GM19468 (cell line): ENCODE data around the gene CYP4A22.
"Not testable (repeated sequence)": the region's sequence is repeated elsewhere in the genome, so short reads cannot be mapped to it uniquely, and the experiment has no call there.

Experiments
- ATAC-seq: cut with Tn5 transposase; IDR thresholded peaks from one replicate; pipeline ENCODE4 v1.9.1; 2021; ENCODE audit warnings: mild to moderate bottlenecking, moderate library complexity, moderate number of reproducible peaks; ENCODE audit not compliant: unreplicated experiment; ENCODE audit errors: extremely low read depth

The CYP4A22 gene

GRCh38 chr1:47183308-47184089 lies 46.3 kb downstream of the CYP4A22 start:
- ATAC-seq: no peak

DNA sequence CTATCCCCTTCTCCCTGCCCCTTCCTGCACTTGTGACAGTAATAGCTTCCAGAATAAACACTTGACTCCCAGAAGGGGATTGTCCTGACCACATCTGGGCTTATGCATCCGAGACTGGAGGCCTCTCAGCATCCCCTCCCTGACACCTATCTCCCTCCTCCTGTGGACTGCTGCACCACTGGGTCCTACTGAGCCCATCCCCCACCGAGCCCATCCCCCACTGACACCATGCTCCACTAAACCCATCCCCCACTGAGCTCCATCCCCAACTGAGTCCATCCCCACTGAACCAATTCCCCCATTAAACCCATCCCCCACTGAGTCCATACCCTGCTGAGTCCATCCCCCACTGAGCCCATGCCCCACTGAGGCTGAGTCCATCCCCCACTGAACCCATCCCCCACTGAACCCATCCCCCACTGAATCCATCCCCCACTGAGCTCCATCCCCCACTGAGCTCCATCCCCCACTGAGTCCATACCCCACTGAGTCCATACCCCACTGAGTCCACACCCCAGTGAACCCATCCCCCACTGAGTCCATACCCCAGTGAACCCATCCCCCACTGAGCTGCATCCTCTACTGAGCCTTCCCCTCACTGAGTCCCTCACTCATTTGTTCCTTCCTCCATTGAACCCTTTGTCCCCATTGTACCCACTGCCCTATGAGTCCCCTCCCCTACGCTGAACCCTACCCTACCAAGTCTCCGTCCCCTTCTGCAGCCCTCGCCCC lies 47.0 kb downstream of the CYP4A22 start:
- ATAC-seq: no peak

DNA sequence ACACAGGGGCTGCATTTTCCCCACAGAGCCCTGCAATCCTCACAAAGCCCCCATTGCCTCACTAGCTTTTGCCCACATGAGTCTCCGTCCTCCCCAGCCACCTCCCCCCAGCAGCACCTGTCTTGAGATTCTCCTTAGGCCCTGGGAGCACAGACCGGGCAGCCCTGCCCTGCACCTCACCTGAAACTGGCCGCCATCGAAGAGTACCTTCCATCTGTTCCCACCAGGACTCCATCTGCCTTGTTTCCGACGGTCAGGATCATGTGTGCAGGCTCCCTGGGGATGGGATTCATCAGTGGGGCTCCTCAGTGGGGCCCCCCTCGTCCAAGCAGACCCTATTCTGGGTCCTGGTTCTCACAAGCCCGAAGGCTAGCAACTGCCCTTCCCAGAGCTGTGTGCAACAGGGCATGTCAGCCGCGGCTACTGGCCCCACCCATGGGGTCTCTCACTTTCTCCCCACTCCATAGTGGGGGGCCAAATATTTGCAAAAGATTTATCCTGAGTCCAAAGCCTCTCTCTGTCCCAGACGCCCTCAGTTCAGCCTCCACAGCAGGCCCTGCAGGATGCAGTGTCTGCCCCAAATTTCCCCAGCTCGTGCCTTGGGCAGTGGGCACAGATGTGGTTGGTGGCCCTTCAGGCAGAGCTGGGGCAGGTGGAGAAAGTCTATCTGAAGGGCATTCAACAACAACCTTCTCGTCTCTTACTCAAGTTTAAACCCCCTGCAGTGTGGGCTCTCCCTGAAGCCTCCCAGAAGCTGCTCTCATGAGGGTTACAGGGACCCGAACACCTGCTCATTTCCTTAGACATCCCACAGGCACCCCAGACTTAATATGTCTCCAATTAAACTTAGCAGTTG lies 47.8 kb downstream of the CYP4A22 start:
- ATAC-seq: no peak

GRCh38 chr1:47186267-47187185 lies 49.3 kb downstream of the CYP4A22 start:
- no peak for ATAC-seq

DNA sequence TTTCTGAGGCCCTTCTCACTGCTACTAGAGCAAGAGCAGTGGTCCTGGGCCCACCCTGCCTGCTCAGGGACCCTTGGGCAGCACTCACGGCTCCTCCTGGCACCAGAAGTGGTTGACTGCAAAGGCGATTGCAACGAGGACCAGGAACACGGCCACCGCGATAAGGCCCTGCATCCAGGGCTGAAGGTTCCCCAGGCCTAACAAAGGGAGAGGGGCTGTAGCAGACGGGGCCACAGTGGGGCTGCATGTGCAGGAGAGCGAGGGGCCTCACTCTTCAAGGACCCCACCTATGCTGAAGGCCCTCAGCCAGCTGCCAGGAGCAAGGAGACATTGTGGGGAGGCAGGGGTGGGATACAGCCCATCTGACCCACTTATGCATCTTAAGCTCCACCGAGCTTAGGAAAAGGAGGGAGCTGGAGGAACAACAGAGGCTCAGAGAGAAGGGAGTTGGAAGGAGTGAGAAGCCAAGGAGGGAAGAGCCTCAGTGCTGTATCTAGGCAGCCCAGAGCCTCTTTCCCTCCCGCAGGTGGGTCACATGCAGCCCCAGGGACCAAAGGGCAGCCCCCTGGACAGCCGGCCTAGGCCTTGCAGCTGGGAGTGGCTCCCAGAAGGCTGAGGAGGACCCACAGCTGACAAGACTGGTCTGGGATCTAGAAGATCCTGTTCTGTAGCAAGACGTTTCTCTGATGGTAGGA lies 50.1 kb downstream of the CYP4A22 start:
- ATAC-seq: no peak

DNA sequence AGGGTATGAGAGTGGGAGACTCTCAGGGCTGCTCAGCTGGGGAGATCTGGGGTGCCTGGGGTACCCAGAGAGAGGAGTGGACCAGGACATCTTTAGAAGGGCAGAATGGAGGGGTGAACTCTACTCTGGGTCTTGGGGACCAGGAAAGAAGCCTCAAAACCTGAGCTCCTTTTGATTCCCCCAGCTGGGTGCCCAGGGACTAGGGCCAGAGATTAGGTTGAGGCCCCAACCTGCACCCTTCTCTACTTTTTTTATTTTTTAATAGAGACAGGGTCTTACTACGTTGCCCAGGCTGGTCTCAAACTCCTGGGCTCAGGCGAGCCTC lies 50.6 kb downstream of the CYP4A22 start:
- no peak for ATAC-seq

- ATAC-seq: no peak
Measured at GRCh38 chr1:47188791-47189785, 51.8 kb downstream of the CYP4A22 start.

DNA sequence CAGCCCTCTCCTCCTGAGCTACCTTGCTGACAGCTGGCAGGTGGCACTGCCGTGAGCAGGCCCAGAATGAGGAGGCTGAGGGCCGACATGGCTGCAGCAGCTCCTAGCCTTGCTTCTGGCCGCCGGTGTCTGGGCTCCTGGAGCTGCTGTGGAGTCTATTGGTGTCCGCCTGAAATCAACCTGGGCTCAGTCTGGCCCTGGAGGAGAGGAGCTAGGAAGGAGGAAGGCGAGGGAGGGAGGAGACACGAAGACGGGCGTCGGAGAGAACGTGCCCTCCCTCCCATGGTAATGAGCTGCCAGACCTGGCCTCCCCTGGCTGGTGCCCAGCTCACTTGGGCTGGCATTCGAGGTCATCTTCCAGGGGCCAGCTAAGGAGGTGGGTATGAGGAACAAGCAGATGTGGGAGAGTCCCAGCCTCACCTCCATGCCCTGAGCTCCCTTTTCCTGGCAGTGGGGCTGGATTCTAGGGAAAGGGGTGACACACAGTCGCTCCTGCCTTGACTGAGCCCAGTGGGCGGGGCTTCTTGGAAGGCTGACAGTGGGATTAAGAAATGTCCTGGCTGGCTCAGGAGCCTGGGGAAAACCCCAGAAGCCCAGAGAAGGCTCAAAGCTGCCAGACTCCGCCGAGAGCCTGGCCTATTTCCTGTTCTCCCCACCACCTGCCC lies 52.7 kb downstream of the CYP4A22 start, which contains the start of gene PDZK1IP1:
PDZK1IP1 (minus strand) TSS at position 193 of the 665 bp plus-strand sequence; CDS start at position 89, 104 bp downstream.
- no peak for ATAC-seq

- ATAC-seq: no peak
Measured at GRCh38 chr1:47190509-47190855, 53.2 kb downstream of the CYP4A22 start.

GRCh38 chr1:47190857-47191256 lies 53.6 kb downstream of the CYP4A22 start:
- ATAC-seq: no peak

DNA sequence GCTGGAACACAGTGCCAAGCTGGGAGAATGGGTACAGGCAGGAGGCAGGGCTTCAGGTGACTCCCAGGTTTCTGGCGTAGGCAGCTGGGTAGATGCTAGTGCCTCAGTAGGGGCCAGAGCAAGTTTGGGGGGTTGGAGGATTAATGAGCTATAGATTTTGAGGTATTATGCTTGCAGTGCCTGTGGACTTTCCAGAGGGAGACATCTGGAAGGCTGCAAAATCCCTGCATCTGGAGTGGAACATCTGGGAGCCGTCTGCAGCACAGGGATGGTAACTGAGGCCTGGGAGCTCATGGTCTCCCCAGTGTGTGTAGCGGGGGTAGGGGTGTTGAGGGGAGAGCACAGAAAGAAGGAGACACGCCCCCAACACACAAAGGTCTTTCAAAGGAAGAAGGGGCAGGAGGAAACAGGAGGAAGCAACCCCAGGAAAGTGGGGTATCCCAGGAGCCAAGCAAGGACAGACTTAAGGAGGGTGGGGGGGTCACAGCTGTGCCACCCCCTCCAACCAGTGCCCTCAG lies 54.8 kb downstream of the CYP4A22 start:
- ATAC-seq: no peak

DNA sequence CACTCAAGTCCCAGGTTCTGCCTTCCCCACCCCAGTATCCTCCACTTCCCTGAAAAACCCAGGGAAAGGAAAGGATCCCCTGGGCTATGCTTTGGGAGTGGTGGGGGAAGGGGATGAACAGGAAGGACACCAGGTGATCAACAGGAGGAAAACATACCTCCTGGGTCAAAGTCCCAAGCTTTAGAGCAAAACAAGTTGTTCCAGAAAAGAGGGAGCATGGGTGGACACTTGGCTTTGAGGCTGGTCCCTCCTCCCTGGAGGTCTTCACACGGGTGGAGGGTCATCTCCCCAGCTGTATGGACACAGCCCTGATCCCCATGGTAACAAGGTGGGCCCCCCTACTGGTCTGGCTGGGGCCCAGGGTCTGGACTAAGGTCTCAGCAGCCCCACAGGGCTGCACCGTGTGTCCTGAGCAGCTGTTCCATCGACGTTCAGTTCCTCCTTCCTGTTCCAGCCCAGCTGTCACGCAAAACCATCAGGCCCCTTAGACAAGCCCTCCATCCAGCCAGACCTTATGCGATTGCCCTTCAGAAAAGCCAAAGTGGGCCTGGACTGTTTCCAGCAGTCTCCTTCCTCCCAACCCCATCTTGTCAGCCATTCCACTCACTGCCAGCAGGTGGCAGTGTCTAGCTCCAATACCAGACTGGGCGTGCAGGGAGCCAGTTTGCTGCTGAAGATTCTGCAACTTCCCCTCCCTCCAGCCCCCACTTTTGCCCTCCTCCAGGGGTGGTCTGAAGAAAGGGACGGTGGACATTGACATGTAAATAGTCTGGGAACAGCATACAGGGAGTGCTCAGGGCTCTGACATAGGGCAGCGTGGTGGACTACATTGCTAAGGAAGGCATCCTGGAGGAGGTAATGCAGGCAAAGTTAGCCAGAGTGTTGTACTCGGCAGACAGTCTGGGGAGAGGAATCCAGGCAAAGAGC lies 55.5 kb downstream of the CYP4A22 start:
- ATAC-seq: no peak

DNA sequence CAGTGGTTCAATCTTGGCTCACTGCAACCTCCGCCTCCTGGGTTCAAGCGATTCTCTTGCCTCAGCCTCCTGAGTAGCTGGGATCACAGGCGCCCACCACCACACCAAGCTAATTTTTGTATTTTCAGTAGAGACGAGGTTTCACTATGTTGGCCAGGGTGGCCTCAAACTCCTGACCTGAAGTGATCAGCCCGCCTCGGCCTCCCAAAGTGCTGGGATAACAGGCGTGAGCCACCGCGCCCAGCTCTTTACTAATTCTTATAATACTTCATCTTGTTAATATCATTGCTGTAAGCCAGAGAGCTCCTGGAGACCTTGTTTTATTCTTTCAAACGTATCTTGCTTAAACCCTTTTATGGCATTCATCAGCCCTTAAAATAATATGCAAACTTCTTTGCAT lies 56.3 kb downstream of the CYP4A22 start:
- not testable (repeated sequence) for ATAC-seq

DNA sequence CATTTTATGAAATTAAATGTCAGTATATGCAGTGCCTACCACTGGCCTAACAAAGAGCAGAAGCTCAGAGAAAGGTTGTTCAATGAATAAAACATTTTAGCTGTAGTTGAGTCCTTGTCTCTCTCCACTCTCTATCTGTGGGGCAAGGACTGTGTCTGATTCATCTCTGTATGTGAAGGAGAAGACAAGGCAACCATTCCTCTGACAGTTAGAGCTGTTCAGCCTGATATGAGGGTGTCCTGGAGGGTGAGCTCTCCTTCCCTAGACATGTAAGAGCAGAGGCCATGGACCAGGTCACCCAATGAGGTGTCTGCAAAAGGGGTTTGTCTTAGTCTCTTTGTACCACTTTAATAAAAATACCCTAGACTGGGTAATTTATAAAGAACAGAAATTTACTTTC lies 57.1 kb downstream of the CYP4A22 start:
- ATAC-seq: no peak

GRCh38 chr1:47195981-47196380 lies 58.7 kb downstream of the CYP4A22 start:
- not testable (repeated sequence) for ATAC-seq

- ATAC-seq: no peak
Measured at GRCh38 chr1:47196622-47197021, 59.4 kb downstream of the CYP4A22 start.
